ENCODE data around the gene B3GNT4.

GRCh38 chr12:122162976-122163375 is 40.5 kb upstream of the B3GNT4 start:
- TF ChIP-seq CTCF (IDR thresholded peaks at IDR 0.05), result no peak
- TF ChIP-seq POLR2A (IDR thresholded peaks at IDR 0.05), result no peak
